GM15510 (cell line): ENCODE results near the gene SIGLEC15.

Experiments
- POLR2A ChIP-seq: IDR thresholded peaks from 3 replicates; pipeline ENCODE4 v1.6.1; 2011; ENCODE audit warnings: borderline replicate concordance; ENCODE audit not compliant: insufficient read length; ENCODE audit errors: extremely low read depth

SIGLEC15 gene

DNA sequence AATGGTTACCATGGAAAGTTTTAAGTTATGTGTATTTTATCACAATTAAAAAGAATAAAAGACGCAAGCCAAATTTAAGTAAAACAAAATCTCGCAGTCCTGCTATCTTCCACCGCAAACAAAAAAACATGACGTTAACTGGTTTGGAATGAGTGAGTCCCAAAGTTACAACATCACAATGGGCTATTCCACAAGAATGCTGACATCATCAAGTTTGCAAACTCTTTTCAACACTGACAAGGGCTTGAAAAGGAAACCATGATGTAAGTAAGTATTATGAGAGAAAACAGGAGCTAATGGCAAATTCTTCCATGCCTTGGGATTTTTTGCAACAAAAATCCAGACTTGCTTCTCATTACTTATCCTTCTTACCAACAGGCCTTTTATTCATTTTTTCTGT is 31.1 kb downstream of the SIGLEC15 start:
- no peak for TF ChIP-seq POLR2A

DNA sequence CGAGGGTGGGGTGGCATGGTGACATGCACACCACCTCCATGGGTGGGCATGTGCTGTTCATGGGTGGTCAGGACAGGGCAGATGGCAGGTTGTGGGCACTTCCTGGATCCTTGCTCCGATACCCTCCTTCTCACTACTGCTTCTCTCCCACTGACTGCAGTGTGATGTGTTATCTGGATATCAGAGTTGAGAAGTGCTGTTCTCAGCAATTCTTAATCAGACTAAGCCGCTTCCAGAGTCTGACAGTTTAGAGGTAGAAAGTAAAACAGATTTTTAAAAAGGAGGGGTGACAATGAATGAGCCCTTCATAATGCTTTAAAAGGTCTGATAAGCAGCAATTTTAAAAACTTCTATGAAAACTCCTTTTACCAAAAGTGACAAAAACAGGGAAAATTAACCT is 33.9 kb downstream of the SIGLEC15 start:
- TF ChIP-seq POLR2A: no peak

DNA sequence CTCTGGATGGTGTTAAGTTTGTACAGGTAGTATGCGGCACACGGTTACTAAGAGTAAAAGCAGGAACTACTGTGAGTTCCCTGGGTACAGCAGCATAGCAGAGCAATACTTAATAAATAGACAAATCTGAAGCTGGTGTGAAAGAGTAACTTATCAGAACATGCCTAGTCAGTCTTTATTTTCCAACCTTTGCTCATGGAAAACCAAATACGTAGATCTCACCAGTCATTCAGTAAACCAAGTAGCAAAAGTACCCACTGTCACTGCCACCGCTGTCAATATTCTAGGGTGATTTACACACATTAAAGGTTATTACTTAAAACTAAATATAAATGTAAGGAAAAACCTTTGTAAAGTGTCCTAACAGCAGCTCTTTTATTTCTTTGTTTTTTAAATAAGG is 35.0 kb downstream of the SIGLEC15 start:
- TF ChIP-seq POLR2A: no peak

DNA sequence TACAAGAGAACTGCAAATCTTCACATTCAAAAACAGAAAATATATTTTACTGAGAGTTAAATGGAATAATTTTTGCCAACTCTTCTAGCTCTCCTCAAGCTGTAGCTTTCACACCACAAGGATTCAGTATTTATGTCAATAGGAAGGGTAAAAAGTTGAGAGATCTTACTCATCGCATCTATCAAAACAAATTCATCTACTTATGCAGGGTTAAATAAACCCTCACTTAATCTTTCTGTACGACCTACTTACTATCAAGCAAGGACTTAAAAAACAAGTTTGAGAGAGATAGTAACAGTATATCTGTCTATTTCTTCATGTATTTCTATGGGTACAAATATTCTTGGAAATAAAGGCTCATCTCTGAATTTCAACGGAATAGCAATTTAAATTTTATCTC is 35.5 kb downstream of the SIGLEC15 start:
- TF ChIP-seq POLR2A: no peak

DNA sequence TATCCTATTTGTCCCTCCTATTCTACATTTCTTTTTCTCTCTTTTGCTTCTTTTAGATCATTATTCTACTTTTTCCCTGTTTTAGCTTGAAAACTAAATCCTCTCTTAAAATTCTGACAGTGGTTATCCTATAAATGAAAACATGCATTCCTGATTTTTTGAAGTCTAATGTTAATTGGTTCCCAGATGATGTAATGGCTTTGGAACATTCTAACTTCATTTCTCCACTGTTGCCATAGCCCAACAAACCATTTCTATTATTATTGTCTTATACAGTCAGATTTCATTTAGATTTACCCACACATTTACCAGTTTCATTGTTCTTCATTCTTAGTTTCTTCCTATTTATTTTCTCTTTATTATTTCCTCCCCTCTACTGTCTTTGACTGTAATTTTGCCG is 36.5 kb downstream of the SIGLEC15 start:
- TF ChIP-seq POLR2A: no peak

DNA sequence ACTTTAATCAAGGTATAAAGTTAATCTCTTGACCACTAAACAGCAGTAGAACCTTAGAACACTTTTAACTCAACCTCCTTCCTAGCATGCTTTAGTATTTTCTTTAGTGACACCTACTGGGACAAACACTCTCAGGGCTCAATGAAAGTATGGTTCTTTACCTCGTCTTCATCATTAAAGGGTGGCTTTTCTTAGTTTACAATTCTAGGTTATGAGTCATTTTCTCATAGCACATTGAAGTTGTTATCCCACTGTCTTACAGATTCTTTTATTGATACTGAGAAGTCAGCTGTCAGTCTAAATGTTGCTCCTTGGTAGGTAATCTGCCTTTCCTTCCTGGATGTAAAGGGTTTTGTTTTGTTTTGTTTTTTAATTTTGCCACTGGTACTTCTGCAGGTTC is 38.0 kb downstream of the SIGLEC15 start:
- no peak for TF ChIP-seq POLR2A

DNA sequence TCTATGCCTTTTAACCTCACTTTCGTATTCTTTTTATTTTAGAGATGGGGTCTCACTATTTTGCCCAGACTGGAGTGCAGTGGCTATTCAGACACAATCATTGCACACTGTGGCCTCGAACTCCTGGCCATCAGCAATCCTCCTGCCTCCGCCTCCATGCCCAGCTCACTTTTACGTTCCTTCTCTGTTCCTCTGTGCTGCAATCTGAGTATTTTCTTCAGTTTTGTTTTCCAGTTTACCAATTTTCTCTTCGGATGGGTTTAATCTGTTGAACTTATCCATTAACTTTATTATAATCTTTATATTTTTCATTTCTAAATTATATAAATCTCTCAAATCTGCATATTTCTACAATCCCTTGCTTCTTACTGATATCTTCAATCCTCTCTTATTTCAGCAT is 38.6 kb downstream of the SIGLEC15 start:
- no peak for TF ChIP-seq POLR2A

DNA sequence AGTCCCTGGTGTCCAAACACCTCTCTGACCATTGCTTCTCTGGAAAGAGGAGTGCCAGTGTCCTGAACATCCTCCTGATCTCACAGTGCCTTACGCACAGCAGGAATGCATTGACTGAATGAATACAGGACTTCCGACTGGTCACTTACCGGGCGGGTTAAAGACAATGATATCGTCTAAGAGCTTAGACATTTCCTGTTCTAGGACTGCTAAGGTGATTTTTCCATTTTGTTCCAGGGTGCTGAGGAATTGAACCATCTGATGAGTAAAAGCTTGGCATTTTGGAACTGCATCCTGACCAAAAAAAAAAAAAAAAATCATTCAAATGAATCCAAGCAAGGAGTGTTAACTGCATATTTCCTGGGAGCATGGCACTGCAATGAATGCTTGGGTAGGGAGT is 40.0 kb downstream of the SIGLEC15 start:
- TF ChIP-seq POLR2A: no peak

DNA sequence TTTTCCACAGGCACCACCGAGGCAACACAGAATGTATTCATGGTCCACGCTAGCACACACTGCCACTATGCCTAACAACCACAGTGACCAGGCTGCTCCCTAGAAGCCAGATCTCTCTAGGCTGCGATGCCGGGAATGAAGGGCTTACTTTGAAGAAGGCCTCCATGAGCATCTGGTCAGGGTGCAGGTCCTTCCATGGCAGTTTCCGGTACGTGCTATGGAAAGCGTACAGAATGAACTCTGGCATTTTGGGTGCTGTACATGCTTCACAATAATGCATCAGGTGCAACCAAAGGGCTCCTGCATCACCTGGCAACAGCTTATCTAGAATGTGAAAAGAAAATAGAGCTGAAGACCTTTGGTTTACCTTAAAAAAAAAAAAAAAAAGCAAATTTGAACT is 44.9 kb downstream of the SIGLEC15 start:
- TF ChIP-seq POLR2A: no peak

DNA sequence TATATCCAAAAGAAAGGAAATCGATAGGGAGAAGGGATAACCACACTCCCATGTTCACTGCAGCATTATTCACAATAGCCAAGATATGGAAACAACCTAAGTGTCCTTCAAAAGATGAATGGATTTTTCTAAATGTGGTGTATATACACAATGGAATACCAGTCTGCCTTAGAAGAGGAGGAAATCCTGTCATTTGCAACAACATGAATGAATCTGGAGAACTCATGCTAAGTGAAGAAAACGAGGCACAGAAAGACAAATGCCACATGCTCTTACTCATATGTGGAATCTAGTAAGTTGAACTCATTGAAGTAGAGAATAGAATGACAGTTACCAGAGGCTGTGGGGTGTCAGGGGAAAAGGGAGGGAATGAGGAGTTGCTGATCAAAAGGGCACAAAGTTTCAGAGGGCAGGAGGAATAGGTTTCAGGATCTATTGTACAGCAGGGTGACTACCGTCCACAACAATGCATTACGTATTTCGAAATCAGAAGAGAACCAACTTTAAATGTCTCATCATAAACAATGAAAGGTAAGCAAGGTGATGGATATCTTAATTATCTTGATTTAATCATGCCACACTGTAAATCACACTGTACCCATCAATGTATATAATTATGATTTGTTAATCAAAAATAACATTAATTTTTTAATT is 46.1 kb downstream of the SIGLEC15 start:
- no peak for TF ChIP-seq POLR2A

DNA sequence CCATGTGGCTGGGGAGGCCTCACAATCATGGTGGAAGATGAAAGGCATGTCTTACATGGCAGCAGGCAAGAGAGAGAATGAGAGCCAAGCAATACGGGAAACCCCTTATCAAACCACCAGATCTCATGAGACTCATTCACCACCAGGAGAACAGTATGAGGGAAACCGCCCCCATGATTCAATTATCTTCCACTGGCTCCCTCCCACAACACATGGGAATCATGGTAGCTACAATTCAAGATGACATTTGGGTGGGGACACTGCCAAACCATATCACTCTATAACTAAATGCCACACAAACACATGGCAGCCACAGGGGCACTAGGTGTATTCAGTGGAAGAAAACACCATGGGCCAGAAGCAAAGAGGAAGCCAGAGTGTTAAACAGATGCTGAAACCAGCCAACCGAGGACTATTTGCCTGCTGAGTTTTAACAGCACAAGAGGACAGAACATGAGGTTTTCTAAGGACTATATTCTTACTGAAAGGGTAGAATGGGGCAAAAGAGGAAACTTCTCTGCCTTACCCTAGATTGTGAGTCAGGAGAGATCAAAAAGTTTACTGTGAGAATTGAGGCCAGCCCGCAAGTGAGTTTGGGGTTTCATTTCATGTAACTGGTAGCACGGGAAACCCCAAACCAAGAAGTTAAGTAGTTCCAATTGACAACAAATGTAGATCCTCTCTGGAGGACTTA is 49.2 kb downstream of the SIGLEC15 start:
- no peak for TF ChIP-seq POLR2A

DNA sequence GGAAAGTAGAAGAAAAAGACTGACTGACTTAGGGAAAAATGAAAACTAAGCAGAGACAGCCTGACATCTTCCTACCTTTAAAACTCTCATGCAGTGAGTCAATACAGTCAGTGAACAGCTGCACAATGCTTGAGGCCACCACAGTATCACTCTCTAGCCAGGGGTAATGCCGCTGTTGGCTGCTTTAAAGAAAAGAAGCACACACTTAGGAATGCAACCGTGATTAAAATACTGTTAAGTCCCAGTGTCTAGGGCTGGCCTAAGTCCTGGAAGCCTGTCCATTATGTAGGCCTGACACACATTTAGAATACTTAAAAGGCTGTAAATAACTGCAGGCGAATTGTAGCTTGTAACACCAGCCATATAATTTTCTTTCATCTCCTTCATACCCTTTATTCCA is 50.7 kb downstream of the SIGLEC15 start:
- TF ChIP-seq POLR2A: no peak

DNA sequence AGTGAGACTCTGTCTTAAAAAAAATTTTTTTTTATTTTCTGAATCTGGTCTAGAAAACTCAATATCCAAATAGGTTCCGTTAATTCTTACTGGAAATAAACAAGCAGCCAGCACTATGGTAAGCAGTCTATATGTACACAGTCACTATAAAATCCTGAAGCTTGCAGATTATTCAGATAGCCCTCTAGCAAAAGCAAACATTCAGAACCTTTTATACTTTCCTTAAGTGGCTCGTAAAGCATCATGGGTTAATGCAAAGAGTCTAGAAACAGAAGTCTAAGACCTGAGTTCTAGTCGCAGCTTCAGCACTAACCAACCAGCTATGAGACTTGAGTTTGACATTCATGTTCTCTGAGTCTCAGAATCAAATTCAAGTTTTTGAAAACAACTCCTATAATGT is 51.9 kb downstream of the SIGLEC15 start:
- no peak for TF ChIP-seq POLR2A

DNA sequence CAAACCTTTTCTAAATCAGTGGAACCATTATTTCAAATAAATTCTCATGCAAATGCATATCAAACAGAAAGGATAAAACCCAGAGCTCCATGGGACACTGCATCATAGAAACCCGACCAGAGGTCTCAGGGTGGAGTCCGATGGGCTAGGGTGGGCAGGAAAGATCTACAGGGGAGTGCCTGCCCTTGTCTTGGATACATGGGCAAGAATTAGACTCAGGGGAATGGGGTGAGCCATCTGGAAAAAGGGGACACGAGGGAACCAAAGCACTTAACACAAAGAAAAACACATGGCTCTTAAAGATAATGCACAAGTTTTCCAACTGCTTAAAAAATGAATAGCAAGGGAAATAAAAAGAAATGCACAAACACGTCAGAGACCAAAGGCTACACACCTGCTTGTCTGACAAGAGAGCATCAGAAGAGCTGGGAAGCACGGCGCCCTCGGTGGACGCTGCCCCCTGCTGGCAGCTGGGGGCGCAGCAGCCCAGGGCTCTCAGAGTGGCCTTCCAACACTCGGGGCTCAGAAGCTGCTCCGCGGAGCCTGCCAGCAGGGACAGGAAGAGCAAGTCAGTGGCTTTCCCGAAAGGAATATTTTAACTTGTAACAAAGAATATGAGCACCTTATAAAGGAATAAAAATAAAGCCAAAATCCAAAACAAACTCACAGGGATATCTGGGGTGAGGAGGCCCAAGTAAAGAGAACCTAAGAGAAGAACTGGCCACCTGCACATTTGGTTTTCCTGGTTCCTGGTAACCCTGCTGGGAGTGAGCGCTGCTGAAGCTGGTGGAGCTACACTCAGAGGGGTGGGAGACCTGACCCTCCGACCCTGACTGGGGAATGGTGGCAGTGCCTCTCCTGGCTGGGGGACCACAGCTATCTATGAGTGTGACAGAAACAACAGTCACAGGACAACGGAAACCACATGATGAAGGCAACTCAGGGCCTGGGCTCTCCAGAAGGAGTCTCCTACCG is 54.5 kb downstream of the SIGLEC15 start:
- TF ChIP-seq POLR2A: no peak

DNA sequence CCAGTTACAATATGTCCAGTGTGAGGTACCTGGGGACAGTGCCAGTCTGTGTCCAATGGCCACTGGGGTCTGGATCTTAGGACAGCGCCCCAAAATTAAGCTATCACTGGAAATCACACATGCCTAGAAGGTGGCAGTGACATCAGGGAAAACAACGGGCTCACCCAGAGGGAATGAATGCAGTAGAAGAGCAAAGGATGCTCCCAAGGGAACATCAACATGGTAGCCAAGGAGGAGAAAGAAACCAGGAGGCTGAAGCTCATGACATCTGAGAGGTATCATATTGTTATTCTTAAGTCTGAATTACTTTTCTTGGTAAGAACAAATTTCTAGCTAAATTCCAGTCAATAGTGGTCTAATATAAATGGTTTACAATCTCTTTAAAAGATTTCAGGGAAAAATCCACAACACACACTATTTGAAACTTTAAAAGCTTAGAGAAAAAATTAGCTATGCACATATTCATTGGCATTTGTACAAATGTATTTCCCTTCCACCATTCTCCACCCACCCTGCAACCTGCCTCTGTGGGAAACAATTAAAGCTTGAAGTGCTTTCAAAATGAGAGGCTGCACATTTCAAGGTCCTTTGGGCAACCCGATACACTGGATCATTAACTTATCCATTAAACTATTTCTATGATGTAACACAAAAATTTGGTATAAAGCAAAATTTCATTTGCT is 55.5 kb downstream of the SIGLEC15 start:
- no peak for TF ChIP-seq POLR2A

DNA sequence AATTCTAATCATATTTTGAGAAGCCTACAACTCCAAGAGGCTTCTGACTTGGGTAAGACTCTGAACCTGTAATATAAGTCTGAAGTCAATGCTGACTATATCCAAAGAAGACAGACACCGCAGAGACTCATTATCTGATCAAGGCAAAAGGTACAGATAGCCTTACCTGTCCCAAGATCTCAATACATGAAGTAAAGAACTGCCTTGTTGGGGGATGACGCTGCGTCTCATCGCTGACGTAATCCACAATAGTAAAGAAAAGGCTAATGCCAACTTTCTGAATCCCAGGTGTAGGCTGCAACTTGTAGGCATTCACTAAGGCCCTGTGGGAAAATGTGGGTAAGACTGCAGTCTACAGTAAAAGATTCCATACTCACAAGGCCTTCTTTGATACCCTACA is 62.1 kb downstream of the SIGLEC15 start:
- no peak for TF ChIP-seq POLR2A
